ENCODE data around the gene RTKN2. TPM values are rescaled to one million over a fixed set of nuclear protein-coding genes. Genes with fewer than 3 reads are reported as not detected.

RTKN2 gene
- total RNA-seq, 4 donors from 2014 or later, result 4.9 to 10.8 (median 9.7) TPM

GRCh38 chr10:62268027-62268398, 631 bp downstream of the RTKN2 start:
- no peak for DNase-seq
- H3K27ac ChIP-seq, result peak overlapping the region in 3 of 4 donors; percentile 52 to 82 (median 76)
- 4 to 6% methylated on average over 11 to 14 of the region's 19 CpGs for WGBS, 2 donors
- no peaks in the 10 kb centered on the region for H3K9me3 ChIP-seq
- peaks cover 0 to 24% (median 0%) of the 10 kb centered on the region in 4 donors for H3K27me3 ChIP-seq
- TF ChIP-seq POLR2A (IDR thresholded peaks at IDR 0.05) (no peak), CTCF (IDR thresholded peaks at IDR 0.05) (no peak)
- H3K36me3 ChIP-seq, result no peaks in the 10 kb centered on the region
- intact Hi-C loops (cut with DNase I), result no loop called here
- peak overlapping the region; percentile 50 to 93 (median 69) for H3K4me3 ChIP-seq
- H3K4me1 ChIP-seq, result peaks cover 10 to 45% (median 13%) of the 10 kb centered on the region in 3 donors

GRCh38 chr10:62266611-62267010, 2.0 kb downstream of the RTKN2 start:
- peak overlapping the region in 2 of 4 donors; percentile 60 to 78 for H3K4me3 ChIP-seq
- TF ChIP-seq CTCF (IDR thresholded peaks at IDR 0.05), result no peak
- TF ChIP-seq POLR2A (IDR thresholded peaks at IDR 0.05), result no peak
- H3K36me3 ChIP-seq, result no peaks in the 10 kb centered on the region
- 61 to 88% methylated on average over 3 of the region's 3 CpGs for WGBS, 2 donors
- intact Hi-C loops (cut with DNase I), result no loop called here
- DNase-seq, result no peak
- peaks cover 10 to 45% (median 13%) of the 10 kb centered on the region in 3 donors for H3K4me1 ChIP-seq
- H3K27me3 ChIP-seq, result peaks cover 0 to 24% (median 0%) of the 10 kb centered on the region in 4 donors
- H3K9me3 ChIP-seq, result no peaks in the 10 kb centered on the region
- H3K27ac ChIP-seq, result peak overlapping the region; percentile 31 to 82 (median 76)

GRCh38 chr10:62266147-62266546, 2.5 kb downstream of the RTKN2 start:
- WGBS, 2 donors, result 38 to 68% methylated on average over 4 of the region's 4 CpGs
- H3K4me3 ChIP-seq, result peak overlapping the region in 2 of 4 donors; percentile 60 to 78
- TF ChIP-seq CTCF (IDR thresholded peaks at IDR 0.05), result no peak
- TF ChIP-seq POLR2A (IDR thresholded peaks at IDR 0.05), result no peak
- peaks cover 10 to 45% (median 13%) of the 10 kb centered on the region in 3 donors for H3K4me1 ChIP-seq
- peak overlapping the region; percentile 45 to 82 (median 76) for H3K27ac ChIP-seq
- H3K36me3 ChIP-seq, result peaks cover 0 to under 1% (median 0%) of the 10 kb centered on the region in 3 donors
- H3K9me3 ChIP-seq, result no peaks in the 10 kb centered on the region
- peaks cover 0 to 24% (median 0%) of the 10 kb centered on the region in 4 donors for H3K27me3 ChIP-seq
- intact Hi-C loops (cut with DNase I), result no loop called here
- no peak for DNase-seq

- Histone ChIP-seq H3K9me3 (no peaks in the 10 kb centered on the region), H3K4me3 (no peak overlapping the region), H3K36me3 (peaks cover 0 to 5% (median 0%) of the 10 kb centered on the region in 3 donors), H3K4me1 (peaks cover 10 to 45% (median 13%) of the 10 kb centered on the region in 3 donors), H3K27me3 (peaks cover 0 to 18% (median 0%) of the 10 kb centered on the region in 4 donors), H3K27ac (peak overlapping the region in 3 of 4 donors; percentile 76 to 82 (median 77))
- no peak for DNase-seq
- TF ChIP-seq POLR2A (IDR thresholded peaks at IDR 0.05) (no peak), CTCF (IDR thresholded peaks at IDR 0.05) (peak in 5 of 6 experiments; percentile 42 to 70 (median 57))
- WGBS, 2 donors, result 21% methylated on average over 1 of the region's 1 CpG
- intact Hi-C loops (cut with DNase I), result no loop called here
These were observed 3.8 kb downstream of the RTKN2 start for GRCh38 chr10:62264702-62265436.

- Histone ChIP-seq H3K4me1 (peaks cover 8 to 40% (median 13%) of the 10 kb centered on the region in 3 donors), H3K9me3 (no peaks in the 10 kb centered on the region), H3K36me3 (peaks cover 0 to 5% (median 0%) of the 10 kb centered on the region in 3 donors), H3K27me3 (peaks cover 0 to 18% (median 0%) of the 10 kb centered on the region in 4 donors), H3K4me3 (no peak overlapping the region), H3K27ac (peak overlapping the region in 2 of 4 donors; percentile 6 to 57)
- intact Hi-C loops (cut with DNase I), result no loop called here
- no peak for DNase-seq
- TF ChIP-seq CTCF (IDR thresholded peaks at IDR 0.05) (no peak), POLR2A (IDR thresholded peaks at IDR 0.05) (no peak)
These were observed 4.5 kb downstream of the RTKN2 start for GRCh38 chr10:62264126-62264525.

Measured in esophagus squamous epithelium (tissue), 5 donors.